22Rv1 (cell line): ENCODE data around the gene IL23A.
A peak's percentile ranks its signal among the peaks of the same experiment; 100 is the strongest.

Experiments
- H3K27ac ChIP-seq: fragments of 450-650 bp; 2 replicates; pipeline ENCODE4 v1.5.1; 2017
- CTCF ChIP-seq: fragments of 450-650 bp; IDR thresholded peaks from 2 replicates; pipeline ENCODE4 v1.5.1; 2017; ENCODE audit warnings: mild to moderate bottlenecking
- ZFX ChIP-seq: fragments of 450-650 bp; IDR thresholded peaks from 2 replicates; pipeline ENCODE4 v1.6.1; 2017; ENCODE audit warnings: antibody characterized with exemption, borderline replicate concordance

The IL23A gene

DNA sequence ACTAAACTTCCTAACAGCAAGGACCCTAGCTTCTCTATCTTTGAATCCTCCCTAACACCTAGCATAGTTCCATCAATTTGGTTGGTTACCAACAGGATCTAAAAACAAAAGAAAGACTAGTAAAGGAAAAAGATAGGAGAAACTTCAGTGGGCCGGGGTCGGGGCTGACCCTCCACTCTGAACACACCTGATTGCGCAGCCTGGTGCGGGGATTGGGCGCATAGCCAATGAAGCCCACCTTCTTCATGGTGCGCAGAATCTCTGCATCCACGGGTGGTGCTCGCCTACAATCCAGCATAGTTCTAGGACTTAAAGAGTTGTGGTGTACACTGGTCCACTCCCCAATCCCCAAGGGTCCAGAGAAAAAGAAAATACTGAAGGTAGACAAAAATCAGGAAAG lies 12.6 kb upstream of the IL23A start:
- no peak overlapping the region for H3K27ac ChIP-seq

DNA sequence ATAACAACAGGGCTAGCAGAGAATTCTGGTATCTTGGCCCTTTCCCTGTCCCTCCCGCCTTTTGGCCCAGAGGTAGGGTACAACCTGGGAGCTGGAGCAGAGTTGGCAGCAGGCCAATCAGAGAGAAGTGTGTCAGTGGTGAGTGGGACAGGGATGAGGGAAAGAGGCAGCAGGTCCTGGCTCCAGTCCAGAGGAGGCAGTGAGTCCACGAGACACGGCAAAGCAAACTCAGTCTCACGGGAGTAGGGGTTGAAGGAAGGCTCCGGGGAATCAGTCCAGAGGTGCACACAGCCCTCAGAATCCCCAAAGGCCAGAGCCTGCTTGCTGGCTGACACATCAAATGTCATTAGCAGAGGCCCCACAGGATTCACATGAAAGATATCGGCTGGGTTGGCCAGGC lies 12.2 kb upstream of the IL23A start:
- TF ChIP-seq ZFX (no peak), CTCF (no peak)
- no peak overlapping the region for H3K27ac ChIP-seq

More for the DNA sequence above, 12.6 kb upstream of the IL23A start:
- no peak for TF ChIP-seq ZFX

- H3K27ac ChIP-seq = 0 out of 2 replicates have a peak overlapping the region, but pooled peaks have one; percentile 86
- TF ChIP-seq CTCF (no peak), ZFX (no peak)
These were observed 7.7 kb upstream of the IL23A start for GRCh38 chr12:56330936-56331490.

DNA sequence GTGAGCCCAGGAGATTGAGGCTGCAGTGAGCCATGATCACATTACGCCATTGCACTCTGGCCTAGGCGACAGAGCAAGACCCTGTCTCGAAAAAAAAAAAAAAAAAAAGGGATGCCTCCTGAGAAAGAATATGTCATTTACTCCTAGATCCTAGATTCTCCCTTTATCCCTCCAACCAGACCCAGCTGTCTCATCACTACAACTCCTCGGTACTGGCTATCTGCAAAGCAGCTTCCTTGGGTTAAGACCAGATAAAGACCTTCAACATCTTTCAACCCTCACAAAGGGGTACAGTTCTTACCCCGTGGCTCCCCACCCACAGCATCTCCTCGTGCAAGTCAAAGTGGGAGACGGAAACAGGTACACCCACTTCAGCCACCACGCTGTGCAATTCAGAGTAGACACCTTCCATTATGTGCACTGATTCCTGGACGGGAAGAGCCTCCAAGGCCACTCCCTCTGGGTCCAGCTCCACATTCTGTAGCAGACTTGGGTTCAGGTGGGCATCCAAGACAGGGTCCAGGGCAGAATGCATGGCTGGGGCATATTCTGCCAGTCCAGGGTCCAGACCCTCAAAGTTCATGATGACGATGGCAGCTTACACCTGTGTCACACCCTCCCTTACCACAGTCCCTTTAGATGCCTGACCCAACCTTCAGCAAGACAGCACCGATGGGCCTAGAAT lies 6.0 kb upstream of the IL23A start:
- no peak for TF ChIP-seq CTCF
- TF ChIP-seq ZFX = no peak
- peak overlapping the region; percentile 86 for H3K27ac ChIP-seq

DNA sequence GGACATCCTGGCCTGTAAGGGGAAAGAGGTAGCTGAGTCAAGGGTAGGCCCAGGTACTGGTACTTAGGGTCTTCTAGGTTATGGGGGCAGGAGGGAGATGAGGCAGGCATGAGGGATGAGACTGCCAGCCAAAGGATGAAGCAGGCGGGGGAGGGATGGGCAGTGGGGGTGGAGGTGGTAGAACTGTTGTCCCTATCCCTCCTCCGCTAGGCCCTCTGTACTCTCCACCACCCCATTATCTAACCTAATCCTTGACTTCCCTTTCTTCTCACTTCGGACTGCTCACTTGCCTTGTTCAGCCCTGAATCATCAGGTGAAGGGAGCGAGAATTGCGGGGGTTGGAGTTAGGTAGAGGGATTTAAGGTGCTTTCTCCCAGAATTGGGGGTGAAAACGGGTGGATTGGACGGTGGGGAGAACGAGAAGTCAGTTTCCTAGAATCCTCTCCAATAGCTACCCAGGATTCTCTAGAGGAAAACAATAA lies 5.4 kb upstream of the IL23A start:
- peak overlapping the region; percentile 86 for H3K27ac ChIP-seq
- TF ChIP-seq CTCF = no peak

DNA sequence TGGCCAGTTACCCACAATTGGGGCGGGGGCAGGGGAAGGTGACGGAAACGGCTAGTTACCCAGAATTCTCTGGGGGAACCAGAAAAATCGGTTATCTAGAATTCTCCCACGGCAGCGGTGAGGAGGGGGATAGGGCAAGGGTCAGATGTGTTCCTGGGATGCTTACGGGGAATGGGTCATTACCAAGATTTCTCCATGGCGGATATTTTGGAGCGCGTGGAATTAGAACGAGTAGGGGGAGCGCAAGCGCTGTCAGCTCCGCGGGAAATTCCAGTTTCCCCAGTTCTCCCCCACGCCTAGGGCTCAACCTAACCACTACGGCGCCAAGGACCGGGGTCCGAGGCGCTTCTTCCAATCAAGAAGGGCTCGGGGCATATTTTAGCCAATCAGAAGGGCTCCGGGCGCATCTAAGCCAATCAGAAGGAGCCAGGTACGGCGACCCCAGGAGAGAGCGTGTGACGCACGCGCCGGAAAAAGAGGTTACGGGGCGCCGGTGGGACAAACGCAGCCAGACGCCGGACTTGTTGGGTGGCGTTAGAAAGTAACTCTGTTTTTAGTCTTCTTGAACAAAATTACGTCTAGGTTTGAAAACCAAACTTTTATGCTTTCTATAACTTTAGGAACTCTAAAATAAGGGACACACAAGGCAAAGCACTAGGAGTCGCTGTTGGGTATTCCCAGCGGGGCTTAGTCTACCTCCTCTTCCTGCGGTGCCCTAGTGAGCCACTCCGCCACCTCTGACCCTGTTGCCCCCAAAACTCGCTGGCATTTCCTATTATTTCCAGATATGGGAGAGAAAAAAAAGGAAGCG lies 4.8 kb upstream of the IL23A start, which contains the start of gene PAN2:
Gene PAN2, minus strand, starts transcription at position 322 of the 811 bp plus-strand sequence. CDS start 906 bp downstream, outside the sequence.
- TF ChIP-seq ZFX (no peak), CTCF (peak; percentile 91)

GRCh38 chr12:56334490-56334793 lies 4.2 kb upstream of the IL23A start:
- TF ChIP-seq CTCF (peak; percentile 60), ZFX (no peak)
- peak overlapping the region; percentile 86 for H3K27ac ChIP-seq

More for the DNA sequence above, 4.8 kb upstream of the IL23A start, which contains the start of gene PAN2:
- H3K27ac ChIP-seq = peak within 1 kb of the TSS; percentile 86

GRCh38 chr12:56335527-56335926 lies 3.2 kb upstream of the IL23A start:
- H3K27ac ChIP-seq = peak overlapping the region; percentile 86; the same call in 1 of the 2 replicates
